Natural killer cell (primary cell): ENCODE measurements around the gene MRPS16. TPM values are rescaled to one million over a fixed set of nuclear protein-coding genes. Genes with fewer than 3 reads are reported as not detected.

Experiments
- ATAC-seq, 3 donors: fragments of 150-1000 bp in 2 of 3; fragments of 200-7000 bp in 1 of 3; cut with Tn5 transposase; 1 replicate in 1 of 3; 2 replicates in 2 of 3; pipeline ENCODE4 v1.10.0; 2021; ENCODE audit warnings: mild to moderate bottlenecking in 2 of 3, moderate library complexity in 2 of 3
- DNase-seq, 2 donors: peaks; one replicate each; pipeline versions ENCODE4 v3.0.0 to v3.0.0-alpha.2; 2013 to 2021; ENCODE audit warnings: mixed read lengths in 1 of 2
- H3K27ac ChIP-seq: one replicate; pipeline ENCODE4 v1.5.1; 2013; ENCODE audit warnings: mild to moderate bottlenecking, low read length
- H3K27me3 ChIP-seq: one replicate; pipeline ENCODE4 v1.6.1; 2013; ENCODE audit warnings: low read length; ENCODE audit not compliant: control insufficient read depth, insufficient read depth
- H3K36me3 ChIP-seq: one replicate; pipeline ENCODE4 v1.6.1; 2013; ENCODE audit warnings: low read length; ENCODE audit not compliant: control insufficient read depth, insufficient read depth
- H3K4me1 ChIP-seq: one replicate; pipeline ENCODE4 v1.6.1; 2013; ENCODE audit warnings: low read length; ENCODE audit not compliant: control insufficient read depth, insufficient read depth
- H3K4me3 ChIP-seq: one replicate; pipeline ENCODE4 v1.5.1; 2013; ENCODE audit warnings: low read length
- H3K9me3 ChIP-seq: one replicate; pipeline ENCODE4 v1.6.1; 2013; ENCODE audit warnings: low read length; ENCODE audit not compliant: control insufficient read depth, insufficient read depth
- H3K27ac Mint-ChIP-seq, 2 donors: one replicate each; pipeline ENCODE4 v1.8.0; 2022; ENCODE audit warnings: mild to moderate bottlenecking in 2 of 2, mixed read lengths in 2 of 2, moderate library complexity in 1 of 2
- H3K27me3 Mint-ChIP-seq, 2 donors: one replicate each; pipeline ENCODE4 v1.8.0; 2022; ENCODE audit warnings: low read depth in 2 of 2, mixed read lengths in 2 of 2
- H3K36me3 Mint-ChIP-seq: one replicate; pipeline ENCODE4 v1.8.0; 2022; ENCODE audit warnings: mixed read lengths
- H3K4me1 Mint-ChIP-seq, 2 donors: one replicate each; pipeline ENCODE4 v1.8.0; 2022; ENCODE audit warnings: mixed read lengths in 2 of 2
- H3K4me3 Mint-ChIP-seq: one replicate; pipeline ENCODE4 v1.8.0; 2022; ENCODE audit warnings: mild to moderate bottlenecking, moderate library complexity, mixed read lengths
- H3K9me3 Mint-ChIP-seq, 2 donors: one replicate each; pipeline ENCODE4 v1.8.0; 2022; ENCODE audit warnings: mixed read lengths in 2 of 2
- WGBS: methylation state at CpG from one replicate; pipeline ENCODE4 v1.1.7; 2013; ENCODE audit warnings: missing lambda C conversion rate; ENCODE audit not compliant: insufficient coverage; 5-methylcytosine and 5-hydroxymethylcytosine counted together
- intact Hi-C: fragments of 100-400 bp; cut with micrococcal nuclease; formaldehyde crosslinking; loops from one replicate; pipeline ENCODE4 v1.14.2; 2022
- total RNA-seq, 4 donors: library from RNA; stranded (reverse); fragments of 120-200 nt in 1 of 4; gene quantifications; one replicate each; pipeline versions ENCODE4 v1.2.3 to v1.2.4, GENCODE V29; 2013 to 2022
- TF ChIP-seq, protein P1 (sequence below): fragments of 200-600 bp; IDR thresholded peaks from one replicate; pipeline ENCODE4 v1.8.0; 2022; ENCODE audit warnings: antibody characterized with exemption

MRPS16 gene
- total RNA-seq, 3 donors from 2014 or later (not counting 1 experiment from before 2014, with no cell fraction given), result 28.2 to 39.4 (median 31.4) TPM

DNA sequence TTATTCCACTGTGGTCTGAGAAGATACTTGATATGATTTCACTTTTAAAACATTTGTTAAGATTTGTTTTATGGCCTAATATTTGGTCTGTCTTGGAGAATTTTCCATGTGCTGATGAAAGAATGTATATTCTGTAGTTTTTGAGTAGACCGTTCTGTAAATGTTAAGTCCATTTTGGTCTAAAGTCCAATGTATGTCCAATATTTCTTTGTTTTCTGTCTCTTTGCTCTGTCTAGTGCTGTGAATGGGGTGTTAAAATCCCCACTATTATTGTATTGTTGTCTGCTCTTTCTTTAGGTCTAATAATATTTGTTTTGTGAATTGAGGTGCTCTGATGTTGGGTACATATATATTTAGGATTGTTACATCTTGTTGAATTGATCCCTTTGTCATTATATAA lies 36.7 kb downstream of the MRPS16 start:
- no peaks in the 10 kb centered on the region for H3K27me3 ChIP-seq
- Mint-ChIP-seq H3K36me3 (peaks cover 11% of the 10 kb centered on the region), H3K4me3 (no peak overlapping the region), H3K27ac (no peak overlapping the region), H3K4me1 (no peaks in the 10 kb centered on the region), H3K27me3 (no peaks in the 10 kb centered on the region), H3K9me3 (no peaks in the 10 kb centered on the region)
- no peak overlapping the region for H3K27ac ChIP-seq
- DNase-seq (no peak), ATAC-seq (no peak)
- TF ChIP-seq, protein P1, sequence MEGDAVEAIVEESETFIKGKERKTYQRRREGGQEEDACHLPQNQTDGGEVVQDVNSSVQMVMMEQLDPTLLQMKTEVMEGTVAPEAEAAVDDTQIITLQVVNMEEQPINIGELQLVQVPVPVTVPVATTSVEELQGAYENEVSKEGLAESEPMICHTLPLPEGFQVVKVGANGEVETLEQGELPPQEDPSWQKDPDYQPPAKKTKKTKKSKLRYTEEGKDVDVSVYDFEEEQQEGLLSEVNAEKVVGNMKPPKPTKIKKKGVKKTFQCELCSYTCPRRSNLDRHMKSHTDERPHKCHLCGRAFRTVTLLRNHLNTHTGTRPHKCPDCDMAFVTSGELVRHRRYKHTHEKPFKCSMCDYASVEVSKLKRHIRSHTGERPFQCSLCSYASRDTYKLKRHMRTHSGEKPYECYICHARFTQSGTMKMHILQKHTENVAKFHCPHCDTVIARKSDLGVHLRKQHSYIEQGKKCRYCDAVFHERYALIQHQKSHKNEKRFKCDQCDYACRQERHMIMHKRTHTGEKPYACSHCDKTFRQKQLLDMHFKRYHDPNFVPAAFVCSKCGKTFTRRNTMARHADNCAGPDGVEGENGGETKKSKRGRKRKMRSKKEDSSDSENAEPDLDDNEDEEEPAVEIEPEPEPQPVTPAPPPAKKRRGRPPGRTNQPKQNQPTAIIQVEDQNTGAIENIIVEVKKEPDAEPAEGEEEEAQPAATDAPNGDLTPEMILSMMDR, result no peak
- WGBS, result 100% methylated on average over 1 of the region's 1 CpG
- no peaks in the 10 kb centered on the region for H3K4me1 ChIP-seq
- no peak overlapping the region for H3K4me3 ChIP-seq
- intact Hi-C loops, result no loop called here
- no peaks in the 10 kb centered on the region for H3K9me3 ChIP-seq
- peaks cover 9% of the 10 kb centered on the region for H3K36me3 ChIP-seq

DNA sequence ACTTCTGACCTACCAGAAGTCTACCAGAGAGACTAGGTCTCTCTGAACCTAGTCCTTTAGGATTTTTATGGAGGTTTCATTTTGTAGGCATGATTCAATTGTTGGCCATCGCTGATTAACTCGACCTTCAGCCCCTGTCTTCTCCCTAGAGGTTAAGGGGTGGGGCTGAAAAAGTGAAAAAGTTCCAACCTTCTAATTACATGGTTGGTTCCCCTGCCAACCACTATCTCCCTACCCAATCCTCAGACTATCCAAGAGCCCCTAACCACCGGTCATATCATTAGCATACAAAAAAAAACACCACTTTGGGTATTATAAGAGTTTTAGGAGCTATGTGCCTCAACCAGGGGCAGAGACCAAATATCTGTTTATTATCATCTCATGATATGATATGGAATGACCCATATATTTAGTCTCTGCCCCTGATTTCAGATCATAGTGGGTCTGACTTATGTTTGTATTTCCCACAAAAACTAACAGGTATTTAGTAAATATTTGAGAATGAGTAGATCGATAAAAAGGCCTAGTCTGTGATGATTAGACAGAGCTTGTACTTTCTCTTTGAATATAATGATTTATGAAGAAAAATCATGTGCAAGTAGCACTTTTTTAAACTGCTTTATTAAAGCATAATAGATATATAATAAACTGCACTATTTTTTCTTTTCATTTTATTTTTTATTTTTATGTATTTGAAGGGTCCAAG lies 41.2 kb downstream of the MRPS16 start:
- H3K9me3 Mint-ChIP-seq, result no peaks in the 10 kb centered on the region
- ATAC-seq, result no peak
- Histone ChIP-seq H3K4me1 (no peaks in the 10 kb centered on the region), H3K4me3 (no peak overlapping the region), H3K36me3 (peaks cover 3% of the 10 kb centered on the region), H3K27ac (no peak overlapping the region), H3K27me3 (no peaks in the 10 kb centered on the region), H3K9me3 (no peaks in the 10 kb centered on the region)
- no peaks in the 10 kb centered on the region for H3K4me1 Mint-ChIP-seq
- no peaks in the 10 kb centered on the region for H3K36me3 Mint-ChIP-seq
- no peak overlapping the region for H3K27ac Mint-ChIP-seq
- H3K4me3 Mint-ChIP-seq, result no peak overlapping the region
- DNase-seq, result no peak
- TF ChIP-seq, protein P1, result no peak
- no peaks in the 10 kb centered on the region for H3K27me3 Mint-ChIP-seq
- WGBS, result 60% methylated on average over 2 of the region's 4 CpGs
- intact Hi-C loops, result no loop called here

DNA sequence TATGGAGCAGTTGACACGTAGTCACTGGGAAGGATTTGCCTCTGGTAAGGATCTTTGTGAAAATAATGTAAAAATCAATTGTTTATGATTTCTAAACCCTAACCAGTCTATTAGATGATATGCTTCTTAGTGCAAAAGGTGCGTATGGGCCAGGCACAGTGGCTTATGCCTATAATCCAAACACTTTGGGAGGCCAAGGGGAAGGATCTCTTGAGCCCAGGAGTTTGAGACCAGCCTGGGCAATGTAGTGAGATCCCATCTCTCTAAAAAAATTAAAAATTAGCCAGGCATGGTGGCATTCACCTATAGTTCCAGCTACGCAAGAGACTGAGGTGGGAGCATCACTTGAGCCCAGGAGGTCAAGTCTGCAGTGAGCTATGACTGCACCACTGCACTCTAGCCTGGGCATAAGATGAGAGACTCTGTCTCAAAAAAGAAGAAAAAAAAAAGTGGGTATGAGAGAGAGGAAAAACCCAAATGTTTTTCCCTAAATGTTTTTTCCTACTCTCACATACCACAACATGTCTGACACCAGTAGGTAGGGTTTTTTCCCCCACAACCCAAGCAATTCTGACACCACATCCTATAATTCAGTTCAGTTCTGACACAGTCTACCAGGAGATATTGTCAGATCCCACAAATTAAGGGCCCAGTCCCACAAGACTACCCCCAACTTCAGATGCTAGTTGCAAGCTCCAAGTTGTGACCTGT lies 41.9 kb downstream of the MRPS16 start:
- TF ChIP-seq, protein P1, result no peak
- no peak overlapping the region for H3K4me3 Mint-ChIP-seq

More for the DNA sequence above, 41.9 kb downstream of the MRPS16 start:
- Mint-ChIP-seq H3K9me3 (no peaks in the 10 kb centered on the region), H3K36me3 (no peaks in the 10 kb centered on the region), H3K27me3 (no peaks in the 10 kb centered on the region), H3K4me1 (no peaks in the 10 kb centered on the region), H3K27ac (no peak overlapping the region)
- WGBS, result 100% methylated on average over 3 of the region's 3 CpGs
- Histone ChIP-seq H3K4me3 (no peak overlapping the region), H3K36me3 (peaks cover 3% of the 10 kb centered on the region), H3K27me3 (no peaks in the 10 kb centered on the region), H3K4me1 (no peaks in the 10 kb centered on the region), H3K9me3 (no peaks in the 10 kb centered on the region), H3K27ac (no peak overlapping the region)
- DNase-seq (no peak), ATAC-seq (no peak)
- intact Hi-C loops, result no loop called here
